NCI-H345 treated with DMSO at 0.1 percent for 48 hours (cell line): ENCODE data around the gene DPYD.

Source experiments
- DNase-seq: peaks from one replicate; lab custom pipeline; 2025; ENCODE audit not compliant: unreplicated experiment; lab: John Stamatoyannopoulos, UW

DPYD gene

GRCh38 chr1:97844552-97845089 lies 76.2 kb downstream of the DPYD start:
- no peak for DNase-seq

- no peak for DNase-seq
Observed at GRCh38 chr1:97841338-97841737, 79.5 kb downstream of the DPYD start.

GRCh38 chr1:97837161-97837560 lies 83.7 kb downstream of the DPYD start:
- no peak for DNase-seq

- DNase-seq, result no peak
Observed at GRCh38 chr1:97834899-97835298, 85.9 kb downstream of the DPYD start.

GRCh38 chr1:97833881-97834280 lies 87.0 kb downstream of the DPYD start:
- no peak for DNase-seq

- no peak for DNase-seq
Observed at GRCh38 chr1:97832481-97832880, 88.4 kb downstream of the DPYD start.

- no peak for DNase-seq
Observed at GRCh38 chr1:97827887-97828286, 92.9 kb downstream of the DPYD start.

- DNase-seq, result no peak
Observed at GRCh38 chr1:97826820-97827219, 94.0 kb downstream of the DPYD start.

- DNase-seq, result no peak
Observed at GRCh38 chr1:97824624-97825023, 96.2 kb downstream of the DPYD start.

- DNase-seq, result no peak
Observed at GRCh38 chr1:97824200-97824599, 96.6 kb downstream of the DPYD start.

- peak; percentile 9 for DNase-seq
Observed at GRCh38 chr1:97820470-97821188, 100.2 kb downstream of the DPYD start.

GRCh38 chr1:97816927-97817326 lies 103.9 kb downstream of the DPYD start:
- DNase-seq, result no peak

GRCh38 chr1:97814804-97815203 lies 106.0 kb downstream of the DPYD start:
- no peak for DNase-seq

GRCh38 chr1:97814121-97814520 lies 106.7 kb downstream of the DPYD start:
- no peak for DNase-seq

- DNase-seq, result no peak
Observed at GRCh38 chr1:97812076-97812475, 108.8 kb downstream of the DPYD start.

GRCh38 chr1:97806996-97807520 lies 113.8 kb downstream of the DPYD start:
- DNase-seq, result no peak

GRCh38 chr1:97806326-97806725 lies 114.5 kb downstream of the DPYD start:
- DNase-seq, result no peak

- DNase-seq, result no peak
Observed at GRCh38 chr1:97805093-97805492, 115.7 kb downstream of the DPYD start.

GRCh38 chr1:97803026-97803425 lies 117.8 kb downstream of the DPYD start:
- DNase-seq, result no peak

- DNase-seq, result no peak
Observed at GRCh38 chr1:97802011-97802410, 118.8 kb downstream of the DPYD start.

GRCh38 chr1:97797403-97798183 lies 123.2 kb downstream of the DPYD start:
- DNase-seq, result no peak

- no peak for DNase-seq
Observed at GRCh38 chr1:97796711-97797110, 124.1 kb downstream of the DPYD start.
